WTC11 (cell line): Measurements from ENCODE around the gene ZNF606. TPM values are rescaled to one million over a fixed set of nuclear protein-coding genes. Genes with fewer than 3 reads are reported as not detected.
"Not testable (repeated sequence)": the region's sequence is repeated elsewhere in the genome, so short reads cannot be mapped to it uniquely, and the experiment has no call there.

Source experiments
- ATAC-seq: fragments of 200-7000 bp; cut with Tn5 transposase; 2 replicates; pipeline ENCODE4 v1.10.0; 2021; ENCODE audit warnings: mild to moderate bottlenecking, moderate library complexity
- CTCF ChIA-PET: fragments of 300-600 bp; sonication (Branson Sonifier 250); formaldehyde crosslinking; loops from one replicate; lab custom pipeline; 2021; ENCODE audit warnings: antibody characterized with exemption; lab: Charles Lee
- POLR2A ChIA-PET: fragments of 350-600 bp; sonication (Branson Sonifier 250); formaldehyde crosslinking; loops from one replicate; lab custom pipeline; 2021; ENCODE audit warnings: antibody characterized with exemption; lab: Charles Lee
- DNase-seq: peaks from one replicate; pipeline ENCODE4 v3.0.0; 2021; ENCODE audit warnings: low spot score
- H3K27ac Mint-ChIP-seq: 2 replicates; pipeline ENCODE4 v1.8.0; 2021; ENCODE audit warnings: mixed read lengths
- H3K27me3 Mint-ChIP-seq: 2 replicates; pipeline ENCODE4 v1.8.0; 2021; ENCODE audit warnings: low read depth, mild to moderate bottlenecking, moderate library complexity, mixed read lengths
- H3K36me3 Mint-ChIP-seq: 2 replicates; pipeline ENCODE4 v1.8.0; 2021; ENCODE audit warnings: mixed read lengths
- H3K4me1 Mint-ChIP-seq: 2 replicates; pipeline ENCODE4 v1.8.0; 2022; ENCODE audit warnings: mixed read lengths
- H3K4me3 Mint-ChIP-seq: 2 replicates; pipeline ENCODE4 v1.8.0; 2021; ENCODE audit warnings: mild to moderate bottlenecking, moderate library complexity, mixed read lengths
- H3K9me3 Mint-ChIP-seq: 2 replicates; pipeline ENCODE4 v1.8.0; 2021; ENCODE audit warnings: mixed read lengths
- AR ChIP-seq: fragments of 250-450 bp; sonication (Bioruptor Pico); IDR thresholded peaks from 2 replicates; pipeline ENCODE4 v1.9.0; 2021; ENCODE audit warnings: mild to moderate bottlenecking
- ATF3 ChIP-seq: sonication (generic); formaldehyde crosslinking; conservative IDR thresholded peaks from 2 replicates; pipeline ENCODE4 v1.8.1; 2022; ENCODE audit warnings: mild to moderate bottlenecking, missing genetic modification reagents
- CDX4 ChIP-seq: fragments of 250-450 bp; sonication (Bioruptor Pico); IDR thresholded peaks from 2 replicates; pipeline ENCODE4 v1.9.0; 2021; ENCODE audit warnings: moderate library complexity, mild to moderate bottlenecking, inconsistent platforms, borderline replicate concordance
- ERG ChIP-seq: fragments of 250-450 bp; sonication (Bioruptor Pico); IDR thresholded peaks from 2 replicates; pipeline ENCODE4 v1.8.0; 2021; ENCODE audit warnings: mild to moderate bottlenecking
- ESRRA ChIP-seq: sonication (generic); formaldehyde crosslinking; IDR thresholded peaks from 2 replicates; pipeline ENCODE4 v1.8.1; 2022; ENCODE audit warnings: mild to moderate bottlenecking, missing genetic modification reagents, borderline replicate concordance
- ETV6 ChIP-seq: sonication (generic); formaldehyde crosslinking; IDR thresholded peaks from 2 replicates; pipeline ENCODE4 v1.8.1; 2022; ENCODE audit warnings: mild to moderate bottlenecking, missing genetic modification reagents
- FOXK1 ChIP-seq: sonication (generic); formaldehyde crosslinking; IDR thresholded peaks from 2 replicates; pipeline ENCODE4 v1.8.0; 2022; ENCODE audit warnings: mild to moderate bottlenecking, moderate library complexity, missing genetic modification reagents
- GABPB1 ChIP-seq: sonication (generic); formaldehyde crosslinking; IDR thresholded peaks from 2 replicates; pipeline ENCODE4 v1.8.1; 2023; ENCODE audit warnings: mild to moderate bottlenecking, missing genetic modification reagents
- KAT7 ChIP-seq: sonication (generic); formaldehyde crosslinking; IDR thresholded peaks from 2 replicates; pipeline ENCODE4 v1.8.1; 2023; ENCODE audit warnings: missing genetic modification reagents, mild to moderate bottlenecking, borderline replicate concordance
- NFATC4 ChIP-seq: fragments of 250-450 bp; sonication (Bioruptor Pico); IDR thresholded peaks from 2 replicates; pipeline ENCODE4 v1.9.0; 2021; ENCODE audit warnings: mild to moderate bottlenecking
- NFE2L1 ChIP-seq: sonication (generic); formaldehyde crosslinking; IDR thresholded peaks from 2 replicates; pipeline ENCODE4 v1.8.1; 2023; ENCODE audit warnings: missing genetic modification reagents
- NR1H2 ChIP-seq: sonication (generic); formaldehyde crosslinking; IDR thresholded peaks from 2 replicates; pipeline ENCODE4 v1.9.0; 2021; ENCODE audit warnings: mild to moderate bottlenecking, moderate library complexity, missing genetic modification reagents
- PREB ChIP-seq: sonication (generic); formaldehyde crosslinking; IDR thresholded peaks from 2 replicates; pipeline ENCODE4 v1.8.1; 2022; ENCODE audit warnings: mild to moderate bottlenecking, missing genetic modification reagents, moderate library complexity, borderline replicate concordance
- PRRX2 ChIP-seq: fragments of 250-450 bp; sonication (Bioruptor Pico); IDR thresholded peaks from 2 replicates; pipeline ENCODE4 v1.8.0; 2021; ENCODE audit warnings: mild to moderate bottlenecking
- TEAD1 ChIP-seq: sonication (generic); formaldehyde crosslinking; IDR thresholded peaks from 2 replicates; pipeline ENCODE4 v1.8.0; 2022; ENCODE audit warnings: mild to moderate bottlenecking, missing genetic modification reagents
- USF2 ChIP-seq: sonication (generic); formaldehyde crosslinking; IDR thresholded peaks from 2 replicates; pipeline ENCODE4 v1.8.1; 2023; ENCODE audit warnings: mild to moderate bottlenecking, missing genetic modification reagents, moderate library complexity
- ZNF396 ChIP-seq: fragments of 250-450 bp; sonication (Bioruptor Pico); IDR thresholded peaks from 2 replicates; pipeline ENCODE4 v1.8.0; 2021; ENCODE audit warnings: mild to moderate bottlenecking, moderate library complexity, borderline replicate concordance
- ZNF423 ChIP-seq: fragments of 250-450 bp; sonication (Bioruptor Pico); IDR thresholded peaks from 2 replicates; pipeline ENCODE4 v2.1.2; 2022; ENCODE audit warnings: mild to moderate bottlenecking, moderate library complexity
- ZNF671 ChIP-seq: fragments of 250-450 bp; sonication (Bioruptor Pico); IDR thresholded peaks from 2 replicates; pipeline ENCODE4 v1.8.0; 2021; ENCODE audit warnings: mild to moderate bottlenecking
- total RNA-seq: library from RNA; stranded (reverse); gene quantifications from 3 replicates; pipeline ENCODE4 v1.2.3, GENCODE V29; 2021

Gene ZNF606
- total RNA-seq, 1 experiment from 2014 or later = 26.1 TPM

GRCh38 chr19:58009666-58010301, 7.2 kb upstream of the ZNF606 start (continued):
- TF ChIP-seq TEAD1 (CRISPR knock-in tag) (peak; percentile 76; the same call in 1 of the 2 replicates), USF2 (CRISPR knock-in tag) (peak; percentile 87), ATF3 (no peak), GABPB1 (no peak), NFE2L1 (CRISPR knock-in tag) (no peak), AR (CRISPR knock-in tag) (no peak), CDX4 (CRISPR knock-in tag) (no peak), PREB (CRISPR knock-in tag) (no peak), KAT7 (CRISPR knock-in tag) (no peak), FOXK1 (CRISPR knock-in tag) (peak; percentile 85), NR1H2 (CRISPR knock-in tag) (no peak)

- Mint-ChIP-seq H3K27me3 (peaks cover 6% of the 10 kb centered on the region), H3K27ac (peak overlapping the region; percentile 68; the same call in 1 of the 2 replicates), H3K9me3 (peaks cover 9% of the 10 kb centered on the region), H3K4me3 (peak overlapping the region; percentile 67), H3K36me3 (peaks cover 38% of the 10 kb centered on the region), H3K4me1 (peaks cover 17% of the 10 kb centered on the region)
- ChIA-PET POLR2A (no interaction called here), CTCF (no interaction called here)
- no peak; the same call in 1 of the 2 replicates for ATAC-seq
- TF ChIP-seq ETV6 (CRISPR knock-in tag) = no peak
- 0 out of 2 replicates have a peak, but pooled peaks have one; percentile 62 for TF ChIP-seq ERG
- no peak for TF ChIP-seq ZNF396 (CRISPR knock-in tag)
- TF ChIP-seq PRRX2 (CRISPR knock-in tag) = 0 out of 2 replicates have a peak, but pooled peaks have one; percentile 38
- TF ChIP-seq ZNF423 (CRISPR knock-in tag) = no peak
- peak; percentile 46; the same call in 1 of the 2 replicates for TF ChIP-seq NFATC4 (CRISPR knock-in tag)
- TF ChIP-seq AR (CRISPR knock-in tag) = no peak
- 0 out of 2 replicates have a peak, but pooled peaks have one; percentile 41 for TF ChIP-seq ZNF671
- TF ChIP-seq ESRRA = no peak
- DNase-seq = no peak
Observed at GRCh38 chr19:58009301-58009665, 6.7 kb upstream of the ZNF606 start.

- CTCF ChIA-PET = interaction anchor here (1.1 kb wide), 1 partner anchor 34 kb away, joined by 4 read pairs; no protein-coding TSS in a partner anchor
- H3K36me3 Mint-ChIP-seq = peaks cover 42% of the 10 kb centered on the region
- H3K9me3 Mint-ChIP-seq, DNase-seq, POLR2A ChIA-PET, H3K27me3 Mint-ChIP-seq, ATAC-seq: not testable (repeated sequence)
- peak overlapping the region; percentile 67 for H3K4me3 Mint-ChIP-seq
- peak overlapping the region; percentile 68; the same call in 1 of the 2 replicates for H3K27ac Mint-ChIP-seq
- peaks cover 17% of the 10 kb centered on the region for H3K4me1 Mint-ChIP-seq
Observed at GRCh38 chr19:58008877-58009276, 6.3 kb upstream of the ZNF606 start.
